Stimulated activated CD8-positive, alpha-beta memory T cell treated with anti-CD3 and anti-CD28 coated beads, Interleukin-2, amount 100 ng/mL, for 48 hours (primary cell): Measurements from ENCODE around the gene LANCL1.

Experiments
- DNase-seq, 2 donors: peaks; one replicate each; pipeline ENCODE4 v3.0.0-alpha.2; 2020; ENCODE audit warnings: low read depth in 2 of 2

LANCL1 gene

DNA sequence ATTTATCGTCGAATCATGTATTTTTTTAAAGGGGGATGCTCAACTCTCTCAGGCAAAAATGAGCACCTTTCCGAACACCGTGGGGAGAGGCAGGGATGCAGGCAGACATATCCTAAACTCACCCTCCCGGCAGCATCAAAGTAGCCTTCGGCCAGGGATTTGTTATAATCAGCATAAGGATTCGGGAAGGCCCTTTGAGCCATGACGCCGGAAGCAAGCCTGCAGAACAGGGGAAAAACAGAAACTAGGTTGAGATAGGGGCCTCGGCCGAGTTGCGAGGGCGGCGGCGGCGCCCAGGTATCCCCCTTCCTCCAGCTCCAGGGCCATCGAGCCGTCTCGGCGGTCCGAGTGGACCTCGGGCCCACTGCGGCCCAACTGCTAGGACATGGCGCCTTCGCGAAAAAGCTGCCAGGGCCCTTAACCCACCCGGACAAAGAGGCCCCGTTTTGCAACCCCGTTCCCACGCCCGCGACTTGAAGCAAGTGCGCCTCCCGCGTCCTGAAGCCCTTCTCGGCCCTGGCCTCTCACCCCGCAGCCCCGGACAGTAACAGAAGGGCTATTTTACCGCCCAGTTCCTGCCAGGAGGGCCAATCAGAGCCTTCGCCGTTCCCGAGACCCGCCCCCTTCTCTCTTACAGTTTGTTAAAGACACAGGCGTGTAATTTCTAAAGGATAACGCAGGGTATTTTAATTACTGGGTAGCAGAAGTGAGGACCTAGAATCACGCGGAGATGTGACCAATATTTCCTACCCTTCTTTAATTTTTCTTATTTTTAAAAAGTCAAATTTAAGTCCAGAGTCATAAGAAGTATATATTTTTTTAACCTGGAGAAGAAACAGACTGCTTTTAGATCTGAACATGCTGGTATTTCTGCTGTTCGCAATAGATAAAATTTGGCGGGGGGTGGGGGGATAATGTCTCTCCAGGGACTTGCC is at the start of gene LANCL1:
LANCL1 (minus strand) TSS at position 566 of the 935 bp plus-strand sequence; CDS start at position 203, 363 bp downstream.
- peak; percentile 60 to 75 for DNase-seq

- no peak for DNase-seq
Observed at GRCh38 chr2:210524533-210524932, 48.0 kb upstream of the LANCL1 start.

DNA sequence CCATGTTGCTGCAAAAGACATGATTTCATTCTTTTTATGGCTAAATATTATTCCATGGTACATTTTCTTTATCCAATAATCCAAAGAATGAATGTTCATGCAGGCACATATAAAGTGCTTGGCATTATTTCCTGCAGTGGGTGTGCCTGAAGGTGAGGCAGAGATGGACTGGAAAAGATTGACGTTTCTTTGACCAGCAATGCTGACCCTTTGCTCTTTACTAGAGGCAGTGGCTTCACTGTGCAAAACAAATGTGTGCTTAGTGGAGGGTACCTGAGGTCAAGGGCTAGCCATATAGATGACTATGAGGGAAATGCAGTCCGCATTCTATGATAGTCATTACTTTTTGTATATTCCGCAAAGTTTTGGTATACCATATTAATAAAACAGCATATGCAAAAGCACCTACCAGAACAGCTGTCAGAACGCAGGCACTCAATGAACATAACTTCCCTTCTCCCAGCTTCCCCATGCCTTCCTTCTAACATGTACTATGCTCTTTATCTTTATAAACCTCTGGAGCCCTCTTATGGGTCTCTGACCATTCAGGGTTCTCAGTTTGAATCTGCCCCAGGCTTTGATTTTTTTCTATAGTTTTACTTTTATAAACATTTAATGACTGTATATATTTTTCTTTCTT is 47.2 kb upstream of the LANCL1 start:
- DNase-seq, result no peak

GRCh38 chr2:210522399-210522798 is 45.8 kb upstream of the LANCL1 start:
- DNase-seq, result no peak

DNA sequence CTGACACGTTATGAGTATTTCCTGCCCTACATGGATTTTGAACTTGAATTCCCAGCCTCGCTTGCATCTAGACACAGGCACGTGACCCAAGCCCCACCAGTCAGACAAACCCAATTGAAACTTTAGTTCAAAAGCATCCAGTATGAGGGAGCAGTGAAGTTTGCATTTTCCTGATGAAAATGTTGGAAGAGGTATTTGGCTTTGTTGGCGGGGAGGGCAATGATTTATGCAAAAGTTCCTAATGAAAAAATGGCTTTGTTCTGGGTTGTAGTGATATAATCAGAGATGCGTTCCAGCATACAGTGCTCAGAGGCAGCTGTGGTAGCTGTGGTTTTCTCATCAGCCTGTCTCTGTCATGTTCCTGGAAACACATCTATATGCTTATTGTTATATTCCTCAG is 43.0 kb upstream of the LANCL1 start:
- no peak for DNase-seq

- no peak for DNase-seq
Observed at GRCh38 chr2:210517264-210517663, 40.7 kb upstream of the LANCL1 start.

GRCh38 chr2:210515911-210516310 is 39.4 kb upstream of the LANCL1 start:
- DNase-seq, result no peak

DNA sequence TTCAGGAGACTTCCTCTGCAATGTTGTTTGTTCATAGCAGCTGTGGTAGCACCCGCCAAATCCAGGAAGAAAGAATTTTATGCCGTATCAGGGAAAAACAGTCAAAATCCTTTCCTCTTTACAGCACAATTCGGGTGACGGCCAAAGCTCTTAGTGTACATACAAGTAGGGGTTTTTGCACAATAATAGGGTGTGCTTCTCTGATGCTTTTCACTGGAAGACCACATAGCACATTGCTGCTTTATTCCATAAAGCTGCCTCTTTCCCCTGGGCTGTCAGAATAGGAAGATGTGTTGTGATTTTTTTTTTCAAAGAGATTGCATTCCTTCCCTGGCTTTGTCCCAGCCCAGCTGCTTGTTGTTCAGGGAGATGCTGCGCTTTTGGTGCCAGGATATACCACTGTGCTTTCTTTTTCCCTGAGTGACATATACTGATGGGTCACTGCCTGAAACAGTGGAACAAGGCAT is 27.2 kb upstream of the LANCL1 start:
- DNase-seq, result no peak

GRCh38 chr2:210503001-210503623 is 26.6 kb upstream of the LANCL1 start:
- DNase-seq, result peak in 1 of 2 donors; percentile 17

- no peak for DNase-seq
Observed at GRCh38 chr2:210496512-210496911, 20.0 kb upstream of the LANCL1 start.

- no peak for DNase-seq
Observed at GRCh38 chr2:210493528-210493927, 17.0 kb upstream of the LANCL1 start.

- DNase-seq, result no peak
Observed at GRCh38 chr2:210481601-210482175, 5.1 kb upstream of the LANCL1 start.

DNA sequence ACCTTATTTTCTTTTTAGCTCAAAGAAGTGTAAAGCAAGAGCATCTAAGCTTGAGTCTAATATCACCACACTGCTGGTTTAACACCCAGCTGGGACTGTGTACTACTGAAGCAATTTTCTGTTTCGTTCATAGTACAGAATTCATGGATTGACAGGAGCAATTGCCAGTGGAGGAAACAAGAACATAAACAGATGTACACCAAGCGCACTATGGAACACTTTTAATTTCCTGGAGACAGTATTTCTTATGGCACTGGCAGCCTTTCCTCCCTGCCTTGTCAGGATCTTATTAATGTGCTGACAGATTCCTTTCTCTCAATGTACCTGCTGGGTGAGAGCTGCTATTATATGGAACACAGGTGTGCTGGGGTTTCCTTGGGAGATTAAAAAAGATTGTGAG is 4.2 kb upstream of the LANCL1 start:
- no peak for DNase-seq

GRCh38 chr2:210480079-210480478 is 3.5 kb upstream of the LANCL1 start:
- DNase-seq, result no peak

GRCh38 chr2:210478661-210479060 is 2.1 kb upstream of the LANCL1 start:
- no peak for DNase-seq

GRCh38 chr2:210477496-210477895 is 937 bp upstream of the LANCL1 start:
- DNase-seq, result no peak

DNA sequence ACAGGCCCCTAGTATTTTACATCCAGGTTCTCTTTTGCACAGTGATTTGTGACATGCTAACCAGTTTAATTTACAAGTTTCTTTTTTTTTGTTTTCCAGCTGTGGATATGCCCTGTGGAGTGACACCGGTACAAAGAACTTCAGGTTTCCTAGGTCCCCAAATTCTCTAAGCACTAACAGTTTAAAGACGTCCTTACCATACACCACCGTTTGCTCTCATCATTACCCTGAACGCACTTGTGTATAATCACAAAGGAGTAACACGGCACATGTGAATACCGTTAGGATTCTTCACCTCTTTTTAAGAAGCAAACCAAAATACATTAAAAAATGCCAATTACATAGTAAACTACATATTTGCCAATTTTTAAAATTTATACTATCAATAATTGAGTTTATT is 853 bp downstream of the LANCL1 start:
- no peak for DNase-seq

DNA sequence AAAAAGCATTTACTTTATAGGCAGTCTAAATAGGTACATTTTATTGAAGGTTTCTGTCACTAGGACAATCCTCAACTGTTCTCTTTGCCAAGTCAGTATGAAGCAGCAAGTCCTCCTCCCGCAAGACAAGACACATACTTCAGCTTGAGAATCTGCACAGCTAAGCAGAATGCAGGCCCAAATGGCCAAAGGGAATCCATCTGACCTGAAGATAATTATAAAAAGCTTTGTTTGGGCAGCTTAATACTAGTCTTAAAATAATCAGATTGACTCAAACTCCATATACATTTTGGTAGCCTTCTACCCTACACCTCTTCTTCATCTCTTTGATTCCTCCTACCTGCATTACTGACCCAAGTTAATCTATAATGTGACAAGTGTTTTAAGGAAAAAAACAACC is 1.8 kb downstream of the LANCL1 start:
- DNase-seq, result no peak

GRCh38 chr2:210461401-210461800 is 15.2 kb downstream of the LANCL1 start:
- DNase-seq, result no peak

DNA sequence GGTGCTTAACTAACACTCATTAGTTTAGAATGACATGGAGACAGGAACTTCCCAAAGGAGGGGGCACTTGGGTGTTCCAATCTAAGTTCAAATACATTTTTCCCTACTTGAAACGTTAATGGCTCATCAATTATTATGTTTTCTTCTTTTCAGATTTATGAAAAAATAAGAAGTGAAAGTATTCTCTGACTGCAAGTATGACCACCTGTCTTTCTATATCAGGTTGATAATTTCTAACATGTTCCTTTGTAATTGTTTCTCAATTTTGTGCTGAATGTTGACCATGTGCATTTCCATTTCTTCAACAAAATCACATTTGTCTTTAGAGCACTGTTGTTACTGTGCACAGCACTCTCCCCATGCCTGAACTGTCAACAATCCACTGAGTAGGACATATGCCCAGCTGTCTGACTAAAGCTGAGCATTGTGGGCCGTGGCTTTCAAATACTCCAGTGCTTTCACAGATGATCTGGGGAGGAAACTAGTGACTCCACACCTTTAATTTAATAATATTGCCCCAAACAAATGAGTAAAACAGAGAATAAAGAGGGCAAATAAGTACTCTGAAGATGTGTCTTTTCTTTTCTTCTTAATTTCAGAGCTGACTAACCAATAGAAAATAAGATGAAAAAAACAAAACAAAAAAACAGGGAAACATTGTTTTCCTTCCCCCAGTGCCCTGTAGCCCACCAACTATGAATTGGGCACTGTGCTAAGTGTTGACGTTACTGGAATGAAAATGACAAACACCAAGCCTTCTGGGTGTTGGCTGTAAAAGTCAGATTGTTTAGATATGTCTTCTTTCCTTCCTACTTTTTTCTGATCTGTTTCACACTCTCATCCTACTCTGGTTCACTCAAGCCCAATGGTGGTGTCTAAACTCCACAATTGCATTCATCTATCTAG is 16.0 kb downstream of the LANCL1 start:
- no peak for DNase-seq

DNA sequence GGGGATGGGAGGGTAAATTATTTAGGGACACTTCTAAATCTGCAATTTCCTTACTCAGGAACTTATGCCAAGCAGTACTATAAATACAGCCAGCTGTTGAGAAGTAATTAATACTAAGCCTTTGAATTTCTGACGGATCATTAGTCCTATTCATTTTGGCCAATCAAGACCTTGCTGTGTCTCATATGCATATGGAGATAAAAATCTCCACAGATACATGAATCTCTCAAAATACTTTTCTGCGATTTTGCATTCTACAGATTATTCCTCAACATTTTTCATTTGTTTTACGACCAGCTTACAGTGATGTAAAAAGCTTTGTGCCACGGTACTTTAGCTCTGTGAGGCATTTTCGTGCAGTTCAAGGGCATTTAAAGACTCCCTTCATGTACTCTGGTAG is 16.7 kb downstream of the LANCL1 start:
- no peak for DNase-seq
